Stimulated activated CD4-positive, alpha-beta T cell treated with anti-CD3 and anti-CD28 coated beads, Interleukin-2, amount 100 ng/mL, for 24 hours (primary cell): ENCODE measurements around the gene INSRR.
A peak's percentile ranks its signal among the peaks of the same experiment; 100 is the strongest.

Experiments used
- DNase-seq, 2 donors: peaks; one replicate each; pipeline ENCODE4 v3.0.0-alpha.2; 2020

Gene INSRR

DNA sequence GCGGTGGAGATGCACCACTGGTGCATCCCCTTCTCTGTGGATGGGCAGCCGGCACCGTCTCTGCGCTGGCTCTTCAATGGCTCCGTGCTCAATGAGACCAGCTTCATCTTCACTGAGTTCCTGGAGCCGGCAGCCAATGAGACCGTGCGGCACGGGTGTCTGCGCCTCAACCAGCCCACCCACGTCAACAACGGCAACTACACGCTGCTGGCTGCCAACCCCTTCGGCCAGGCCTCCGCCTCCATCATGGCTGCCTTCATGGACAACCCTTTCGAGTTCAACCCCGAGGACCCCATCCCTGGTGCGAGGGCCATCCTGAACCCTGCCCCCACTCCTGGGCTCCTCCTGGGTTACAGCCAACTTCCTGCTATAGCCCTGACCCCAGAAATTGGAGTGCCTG, 14.7 kb upstream of the INSRR start:
- no peak for DNase-seq

DNA sequence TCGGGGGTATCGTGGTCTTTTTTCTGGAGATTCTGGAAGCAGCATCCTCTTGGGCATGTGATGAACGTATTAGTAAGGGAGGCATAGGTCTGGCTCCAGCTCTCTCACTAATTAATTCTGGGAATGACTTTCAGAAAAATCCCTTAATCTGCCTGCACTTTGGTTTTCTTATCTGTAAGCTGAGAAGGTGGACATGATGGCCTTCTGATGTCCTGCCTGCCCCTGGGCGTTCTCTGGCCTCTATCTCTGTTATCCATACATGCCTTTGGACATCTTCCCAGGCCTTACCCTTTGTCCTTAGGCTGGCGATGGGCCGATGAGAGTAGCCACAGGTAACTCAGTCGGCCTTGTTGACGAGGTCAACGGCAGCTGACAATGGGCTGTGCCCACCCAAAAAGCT, 10.5 kb upstream of the INSRR start:
- no peak for DNase-seq

DNA sequence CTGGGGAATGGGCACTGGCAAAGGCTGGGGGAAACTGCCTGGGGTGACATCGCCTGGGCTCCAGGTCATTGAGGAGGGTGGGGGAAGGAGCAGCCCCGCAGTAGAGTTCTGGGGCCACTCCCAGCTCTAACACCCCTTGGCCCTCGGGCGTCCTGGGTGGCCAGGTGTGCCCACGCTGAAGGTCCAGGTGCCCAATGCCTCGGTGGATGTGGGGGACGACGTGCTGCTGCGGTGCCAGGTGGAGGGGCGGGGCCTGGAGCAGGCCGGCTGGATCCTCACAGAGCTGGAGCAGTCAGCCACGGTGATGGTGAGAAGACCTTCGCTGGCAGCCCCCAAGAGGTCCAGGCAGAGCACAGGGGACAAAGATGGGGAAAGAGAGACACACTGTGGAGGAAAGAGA, 9.4 kb upstream of the INSRR start:
- no peak for DNase-seq

DNA sequence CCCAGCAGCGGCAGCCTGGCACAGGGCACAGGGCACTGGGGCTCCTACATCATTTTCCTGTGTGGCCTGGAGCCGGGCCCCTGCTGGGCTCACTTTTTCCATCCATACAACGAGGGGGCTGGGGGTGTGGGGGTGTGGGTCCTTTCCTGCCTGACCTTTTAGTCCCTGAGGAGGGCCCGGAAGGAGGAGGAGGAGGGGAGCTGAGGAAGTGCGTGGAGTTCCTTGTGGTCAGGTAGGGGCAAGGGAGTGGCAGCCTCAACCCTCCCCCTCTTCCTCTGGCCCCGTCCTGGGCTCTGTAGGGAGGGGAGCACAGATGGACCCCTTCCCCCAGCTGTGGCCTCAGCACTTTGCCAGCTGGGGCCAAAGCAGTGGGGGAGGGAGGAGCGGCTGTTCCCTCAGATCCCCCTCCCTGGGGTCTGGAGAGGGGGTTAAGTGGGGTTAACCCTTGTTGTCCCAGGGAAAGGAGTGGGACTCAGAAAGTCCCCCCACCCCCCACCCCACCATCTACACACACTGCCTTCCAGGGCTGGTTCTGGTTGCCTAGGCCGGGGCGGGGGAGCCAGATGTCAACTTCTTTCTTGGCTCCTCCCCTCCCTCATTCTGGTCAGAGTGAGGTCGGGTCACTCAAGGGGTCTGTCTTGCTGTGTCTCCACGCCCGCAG, 7.5 kb upstream of the INSRR start:
- DNase-seq, result no peak

DNA sequence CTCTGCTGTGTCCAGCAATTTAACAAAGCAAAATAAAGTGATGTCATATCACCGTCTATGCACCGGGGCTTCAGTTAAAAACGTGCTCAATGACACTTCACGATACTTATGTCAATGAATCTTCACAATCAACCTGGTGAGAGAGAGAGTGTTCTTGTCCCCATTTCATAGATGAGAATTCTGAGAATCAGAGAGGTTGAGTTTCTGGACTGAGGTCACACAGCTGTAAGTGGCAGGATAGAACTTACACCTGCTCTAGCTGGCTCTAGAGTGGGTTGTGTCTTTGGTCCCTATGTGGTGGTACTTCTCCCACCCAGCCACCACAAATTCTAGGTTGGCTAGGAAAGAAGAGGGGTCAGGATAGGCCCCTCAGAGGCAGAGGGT, 6.9 kb upstream of the INSRR start:
- no peak for DNase-seq

DNA sequence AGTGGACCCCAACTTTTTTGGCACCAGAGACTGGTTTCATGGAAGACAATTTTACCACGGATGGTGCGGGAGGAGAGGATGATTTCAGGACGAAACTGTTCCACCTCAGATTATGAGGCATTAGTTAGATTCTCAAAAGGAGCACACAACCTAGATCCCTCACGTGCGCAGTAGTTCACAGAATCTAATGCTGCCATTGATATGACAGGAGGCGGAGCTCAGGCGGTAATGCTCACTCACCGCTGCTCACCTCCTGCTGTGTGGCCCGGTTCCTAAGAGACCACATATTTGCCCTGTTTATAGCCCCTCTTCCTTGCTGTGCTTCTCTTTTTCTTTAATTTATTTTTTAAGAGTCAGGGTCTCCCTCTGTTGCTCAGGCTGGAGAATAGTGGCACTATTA, 6.3 kb upstream of the INSRR start:
- no peak for DNase-seq

DNA sequence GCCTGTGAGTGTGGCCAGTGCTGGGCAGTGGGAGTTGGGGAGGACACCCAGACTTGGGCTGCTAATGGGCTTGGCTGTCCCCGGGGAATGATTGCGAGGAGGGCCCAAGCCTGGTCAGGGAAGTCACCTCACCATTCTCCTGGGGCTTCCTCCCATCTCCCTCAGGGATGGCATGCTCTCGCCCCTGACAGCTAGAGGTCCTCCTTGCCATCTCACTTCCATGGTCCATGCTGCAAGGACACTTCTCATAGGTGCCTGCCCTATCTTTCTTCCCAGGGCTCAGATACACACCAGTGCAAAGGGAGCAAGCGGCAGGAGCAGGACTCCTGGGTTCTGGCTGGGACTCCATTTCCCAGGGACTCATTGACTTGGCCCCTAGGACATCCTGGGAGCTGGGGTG, 5.9 kb upstream of the INSRR start:
- DNase-seq, result no peak

DNA sequence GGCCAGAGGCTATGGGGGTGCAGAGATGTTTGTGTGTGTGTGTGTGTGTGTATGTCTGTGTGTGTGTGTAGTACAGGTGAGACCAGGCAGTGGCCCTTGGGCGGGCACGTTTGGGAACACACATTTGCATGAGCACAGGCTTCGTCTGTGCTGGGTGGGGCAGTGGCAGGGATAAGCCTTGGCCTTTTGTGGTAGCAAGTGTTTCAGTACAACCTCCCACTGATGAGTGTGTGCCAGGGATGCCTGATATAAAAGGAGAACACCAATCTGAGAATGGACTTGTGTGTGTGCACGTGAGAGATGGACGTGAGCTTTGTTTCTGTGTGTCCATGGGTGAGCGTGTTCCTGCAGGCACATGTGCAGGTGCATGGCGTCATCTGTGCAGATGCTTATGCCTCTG, 4.7 kb upstream of the INSRR start:
- no peak for DNase-seq

DNA sequence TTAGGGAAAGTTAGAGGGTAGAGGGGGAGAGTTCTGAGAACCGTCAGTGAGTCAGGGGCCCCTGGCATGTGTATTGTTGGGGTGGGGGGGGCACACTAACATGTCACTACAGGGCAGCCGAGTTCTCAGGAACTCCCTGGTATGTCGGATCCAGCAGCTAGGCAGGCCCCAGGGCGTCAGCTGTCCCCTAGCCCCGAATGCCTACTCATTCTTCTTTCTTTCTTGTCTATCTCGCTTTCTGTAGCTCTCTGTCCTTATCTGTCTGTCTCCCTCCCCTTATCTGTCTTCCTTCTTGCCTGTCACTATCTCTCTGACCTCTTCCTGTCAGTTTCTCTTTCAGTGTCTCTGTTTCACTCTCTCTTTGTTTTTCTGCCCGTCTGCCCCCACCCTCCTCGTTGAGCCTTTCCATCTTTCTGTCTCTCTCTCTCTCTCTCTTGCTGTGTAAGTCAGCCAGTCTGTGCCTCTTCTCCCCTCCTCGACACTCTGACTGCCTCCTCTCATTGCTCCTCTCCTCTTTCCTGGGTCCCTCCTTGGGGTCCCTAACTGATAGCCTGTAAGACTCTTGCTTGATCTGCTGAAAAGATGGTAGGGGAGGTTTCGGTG, 4.2 kb upstream of the INSRR start:
- peak in 1 of 2 donors; percentile 32 for DNase-seq

DNA sequence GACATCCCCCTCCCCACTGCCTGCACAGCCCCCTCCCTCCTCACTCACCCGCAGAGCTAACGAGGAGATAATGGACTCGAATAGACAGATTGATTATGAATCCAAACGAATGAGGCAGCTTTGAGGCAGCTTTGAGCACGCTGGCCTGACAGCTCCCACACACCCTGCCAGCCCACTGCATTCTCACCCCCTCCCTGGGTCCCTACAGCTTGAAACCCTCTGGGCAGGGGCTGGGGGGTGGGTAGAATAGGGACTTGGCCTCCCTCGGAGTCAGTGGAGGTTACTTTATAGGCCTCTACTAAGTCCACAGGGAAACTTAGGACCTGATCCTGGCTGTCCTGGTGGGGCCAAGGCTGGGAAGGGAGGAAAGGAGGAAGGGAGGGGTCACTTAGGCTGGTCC, 3.7 kb upstream of the INSRR start:
- DNase-seq, result no peak

DNA sequence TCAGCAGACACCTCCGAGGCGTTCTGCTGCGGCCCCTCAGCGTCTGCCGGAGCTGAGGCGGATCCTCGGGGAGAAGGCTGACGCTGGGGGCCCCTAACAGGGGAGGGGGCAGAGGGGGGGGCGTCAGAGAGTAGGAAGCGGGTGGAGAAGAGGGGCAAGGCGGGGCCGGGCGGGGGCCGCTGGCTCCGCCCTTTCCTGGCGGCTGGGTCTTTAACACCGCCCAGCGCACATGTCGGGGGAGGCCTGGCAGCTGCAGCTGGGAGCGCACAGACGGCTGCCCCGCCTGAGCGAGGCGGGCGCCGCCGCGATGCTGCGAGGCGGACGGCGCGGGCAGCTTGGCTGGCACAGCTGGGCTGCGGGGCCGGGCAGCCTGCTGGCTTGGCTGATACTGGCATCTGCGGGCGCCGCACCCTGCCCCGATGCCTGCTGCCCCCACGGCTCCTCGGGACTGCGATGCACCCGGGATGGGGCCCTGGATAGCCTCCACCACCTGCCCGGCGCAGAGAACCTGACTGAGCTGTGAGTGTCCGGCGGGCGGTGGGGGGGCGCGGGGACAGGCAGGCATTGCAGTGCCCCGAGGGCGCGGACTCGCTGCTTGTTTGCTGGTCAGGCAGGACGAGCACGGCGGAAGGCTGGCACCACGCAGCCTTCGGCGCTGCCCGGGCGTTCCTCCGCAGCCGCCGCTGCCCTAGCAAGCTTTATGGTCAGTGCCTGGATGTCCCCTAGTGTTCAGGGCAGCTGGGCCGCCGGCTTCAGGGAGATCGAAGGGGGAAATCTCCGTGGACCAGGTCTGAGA, 1.9 kb upstream of the INSRR start, which contains the start of gene NTRK1:
TSS of gene NTRK1 (plus strand) at position 238 of the 796 bp plus-strand sequence. CDS start at position 308, 70 bp downstream.
- DNase-seq, result peak; percentile 55 to 59

DNA sequence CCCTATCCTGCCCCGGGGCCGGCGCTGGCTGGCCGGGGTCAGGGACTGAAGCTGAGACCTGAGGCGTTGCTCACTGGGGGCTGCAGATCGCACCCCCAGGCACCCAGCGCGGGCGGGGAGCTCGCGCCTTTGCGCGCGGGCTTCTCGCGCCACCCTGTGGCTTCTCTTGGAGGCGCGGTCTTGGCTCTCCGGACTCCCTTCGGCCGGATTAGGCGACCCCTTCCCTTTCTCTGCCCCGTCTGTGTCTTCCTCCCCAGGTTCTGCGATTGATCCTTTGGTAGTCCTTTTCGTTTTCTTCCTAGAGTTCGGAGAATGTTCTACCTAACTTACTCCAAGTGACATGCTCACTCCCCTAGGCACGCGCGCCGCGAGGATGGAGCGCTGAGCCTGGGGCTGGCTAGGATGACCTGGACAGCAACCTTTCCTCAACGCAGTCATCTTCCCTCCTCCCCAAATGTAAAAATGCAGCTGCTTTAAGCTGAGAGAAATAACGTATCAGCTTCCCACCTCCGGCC, 1.3 kb upstream of the INSRR start:
- DNase-seq, result peak; percentile 67 to 71

DNA sequence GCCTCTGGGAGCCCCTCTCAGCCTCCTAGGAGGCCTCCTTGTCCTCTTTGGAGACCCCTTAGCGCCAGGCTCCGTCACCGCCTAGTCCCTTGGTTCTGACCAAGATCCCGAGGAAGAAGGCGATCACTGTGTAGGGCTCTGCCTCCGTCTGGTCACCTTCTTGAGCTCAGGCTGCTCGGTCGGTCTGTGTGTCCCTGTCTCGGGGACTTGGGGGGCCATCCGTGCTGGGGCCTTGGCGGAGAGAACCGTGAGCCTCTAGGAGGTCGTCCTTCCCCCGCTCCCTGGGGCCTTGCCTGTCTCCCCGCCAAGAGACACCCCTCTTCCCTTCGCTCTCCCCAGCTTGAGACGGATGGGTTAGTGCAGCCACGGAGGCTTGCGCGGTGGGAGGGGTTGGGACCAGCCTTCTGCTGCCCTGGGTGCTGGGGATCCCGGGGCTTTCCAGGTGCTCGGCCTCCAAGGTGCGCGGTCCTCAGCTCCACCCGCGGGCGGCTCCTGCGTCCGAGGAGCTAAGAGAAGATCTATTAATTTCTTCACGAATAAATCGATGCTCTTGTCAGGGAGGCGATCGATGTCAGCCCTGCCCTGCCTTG, 701 bp upstream of the INSRR start:
- peak in 1 of 2 donors; percentile 32 for DNase-seq

DNA sequence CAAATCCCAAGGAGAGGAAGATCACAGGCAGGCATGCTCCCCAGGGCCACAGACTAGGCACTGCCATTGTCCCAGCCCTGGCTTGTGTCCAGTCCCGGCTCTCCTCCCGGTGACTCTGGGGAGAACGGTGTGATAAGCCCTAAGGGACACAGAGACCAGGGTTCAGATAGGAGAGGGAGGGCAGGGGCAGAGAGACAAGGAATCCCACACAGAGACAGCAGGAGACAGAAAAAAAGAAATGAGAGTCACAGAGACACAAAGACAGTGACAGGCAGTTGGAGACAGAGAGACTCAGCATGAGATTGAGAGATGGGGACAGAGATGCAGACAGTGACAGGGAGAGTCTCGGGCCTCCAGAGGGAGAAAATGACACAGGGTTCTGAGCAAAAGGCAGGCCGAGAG, 361 bp downstream of the INSRR start:
- DNase-seq, result no peak

DNA sequence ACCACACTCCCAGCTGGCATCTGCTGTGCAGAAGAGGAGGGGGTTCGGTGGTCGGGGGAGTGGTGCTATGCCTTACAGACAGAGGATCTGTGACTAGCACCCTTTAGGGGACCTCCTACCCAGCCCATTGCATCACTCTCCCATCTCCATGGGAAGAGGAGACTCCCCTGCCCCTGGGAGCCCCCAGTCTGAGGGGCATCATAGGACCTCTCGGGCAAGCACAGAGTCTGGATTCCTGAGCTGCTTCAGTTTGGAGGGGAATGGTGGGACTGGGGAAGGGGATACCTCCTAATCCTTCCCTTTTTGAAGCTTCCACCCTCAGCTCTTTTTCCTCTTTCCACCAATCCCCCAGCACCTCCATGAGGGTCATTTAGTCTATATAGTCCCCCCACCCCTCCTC, 1.4 kb downstream of the INSRR start:
- no peak for DNase-seq

DNA sequence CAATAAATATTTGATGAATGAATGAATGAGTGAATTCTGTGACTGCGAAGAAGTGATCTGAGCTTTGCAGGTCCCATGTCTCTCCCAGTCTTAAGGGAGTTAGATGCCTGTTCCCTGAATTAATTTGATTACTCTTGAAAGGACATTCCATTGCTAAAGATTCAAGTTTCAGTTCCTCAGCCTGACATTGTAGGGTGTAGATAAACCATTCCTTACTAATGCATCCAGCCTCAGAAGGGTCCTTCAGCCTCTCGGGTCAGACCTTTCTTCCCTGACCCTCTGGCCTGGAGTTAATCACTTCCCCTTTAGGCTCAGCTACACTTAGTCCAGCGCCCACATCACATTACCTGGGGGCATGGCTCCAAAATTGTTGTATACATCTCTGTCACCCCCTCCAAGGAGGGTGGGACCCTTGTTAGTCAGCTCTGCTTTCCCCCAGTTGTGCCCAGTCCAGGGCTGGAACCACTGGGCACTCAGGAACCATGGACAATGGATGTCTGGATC, 2.6 kb downstream of the INSRR start:
- DNase-seq, result no peak

DNA sequence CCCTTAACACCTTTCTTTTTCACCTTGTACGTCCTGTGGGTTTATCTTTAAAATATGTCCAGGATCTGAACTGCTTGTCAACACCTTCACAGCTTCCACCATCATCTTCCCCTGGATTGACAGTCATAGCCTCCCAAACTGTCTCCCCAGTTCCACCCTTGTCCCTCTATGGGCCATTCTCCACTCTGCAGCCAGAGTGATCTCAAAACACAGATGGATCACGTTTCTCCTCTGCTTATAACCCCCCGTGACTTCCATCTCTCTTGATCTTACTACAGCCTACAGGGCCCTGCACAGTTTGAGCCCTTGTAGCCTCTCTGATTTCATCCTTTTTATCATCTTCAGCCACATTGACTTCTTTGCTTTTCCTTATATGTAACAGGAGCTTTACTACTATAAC, 4.3 kb downstream of the INSRR start:
- DNase-seq, result no peak

DNA sequence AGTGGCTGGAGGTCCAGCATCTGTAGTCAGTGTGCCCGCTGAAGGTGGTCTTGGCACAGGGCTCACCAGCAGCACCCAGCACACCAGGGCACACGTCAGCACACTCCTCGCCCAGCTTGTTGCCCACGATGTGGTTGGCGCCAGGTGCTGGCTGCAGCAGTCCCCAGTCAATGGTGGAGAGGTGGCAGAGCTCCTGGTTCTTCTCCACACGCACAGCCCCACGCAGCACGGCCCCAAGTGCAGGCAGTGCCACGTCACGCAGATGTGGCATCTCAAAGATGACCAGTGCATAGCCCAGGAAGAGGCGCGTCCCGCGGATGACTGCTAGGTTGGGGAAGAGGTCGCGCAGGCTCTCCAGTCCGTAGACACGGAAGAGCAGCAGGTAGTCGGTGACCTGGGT, 5.2 kb downstream of the INSRR start:
- no peak for DNase-seq

DNA sequence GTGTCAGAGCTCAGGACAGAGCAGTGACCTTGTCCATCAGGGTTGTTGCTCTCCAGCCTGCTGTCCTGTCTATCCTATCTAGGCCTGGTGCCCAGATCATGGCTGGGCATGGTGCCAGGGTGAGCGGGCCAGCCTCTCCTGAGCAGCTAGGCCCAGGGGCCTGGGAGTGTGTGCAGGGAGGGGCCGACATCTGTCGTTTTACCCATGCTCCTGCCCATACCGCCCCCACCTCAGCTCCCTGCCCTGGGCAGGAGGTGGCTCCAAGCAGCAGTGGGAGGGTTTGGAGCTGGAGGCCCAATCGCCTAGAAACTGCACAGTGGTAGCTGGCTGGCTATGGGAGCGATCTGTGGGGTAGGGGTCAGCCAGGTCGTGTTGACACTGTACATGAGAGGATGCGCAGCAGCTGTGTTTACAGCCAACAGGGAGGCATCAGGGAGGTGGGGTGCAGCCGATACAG, 6.5 kb downstream of the INSRR start:
- DNase-seq, result no peak

DNA sequence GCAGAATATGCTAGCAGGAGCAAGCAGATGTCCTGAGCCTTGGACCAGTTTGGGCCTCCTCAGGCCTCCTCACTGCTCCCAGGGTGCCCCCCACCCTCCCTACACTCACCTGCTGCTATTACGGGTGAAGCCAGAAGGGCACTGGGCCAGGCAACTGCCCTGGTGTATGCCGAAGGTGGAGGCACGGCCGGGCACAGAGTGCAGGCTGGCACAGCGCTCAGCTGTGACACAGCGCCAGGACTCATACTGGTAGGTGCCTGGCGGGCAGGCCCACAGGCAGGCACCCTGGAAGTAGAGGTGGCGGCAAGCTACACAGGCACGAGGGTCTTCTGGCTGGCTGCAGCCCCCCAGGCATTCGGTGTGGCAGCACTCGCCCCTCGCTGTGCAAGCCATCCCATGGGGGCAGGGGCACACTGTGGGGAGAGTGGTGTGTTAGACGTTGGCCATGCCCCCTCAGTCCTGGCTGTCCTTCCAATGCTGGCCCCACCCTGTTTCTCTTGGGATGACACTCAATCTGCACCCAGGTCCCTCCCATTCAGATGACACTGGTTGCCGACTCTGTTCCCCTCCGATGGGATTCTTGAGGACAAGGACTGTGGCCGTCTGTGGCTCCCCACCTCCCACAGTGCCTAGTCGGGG, 7.0 kb downstream of the INSRR start:
- DNase-seq, result no peak

DNA sequence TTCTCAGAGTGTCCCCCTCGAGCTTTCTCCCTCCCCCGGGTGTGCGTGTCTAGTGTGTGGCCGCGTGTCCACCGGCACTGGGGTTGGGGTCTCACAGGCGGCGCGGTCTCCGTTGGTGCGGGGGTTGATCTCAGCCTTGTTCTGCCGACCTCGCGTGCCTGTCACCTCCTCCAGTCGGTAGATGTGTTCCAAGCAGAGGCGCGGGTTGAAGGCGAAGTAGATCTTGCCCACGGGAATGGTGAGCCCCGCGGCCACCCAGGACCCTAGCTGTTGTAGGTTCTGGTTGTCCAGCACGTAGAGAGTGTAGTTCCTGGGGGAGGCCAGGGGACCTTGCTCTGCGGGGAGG, 9.8 kb downstream of the INSRR start:
- no peak for DNase-seq

DNA sequence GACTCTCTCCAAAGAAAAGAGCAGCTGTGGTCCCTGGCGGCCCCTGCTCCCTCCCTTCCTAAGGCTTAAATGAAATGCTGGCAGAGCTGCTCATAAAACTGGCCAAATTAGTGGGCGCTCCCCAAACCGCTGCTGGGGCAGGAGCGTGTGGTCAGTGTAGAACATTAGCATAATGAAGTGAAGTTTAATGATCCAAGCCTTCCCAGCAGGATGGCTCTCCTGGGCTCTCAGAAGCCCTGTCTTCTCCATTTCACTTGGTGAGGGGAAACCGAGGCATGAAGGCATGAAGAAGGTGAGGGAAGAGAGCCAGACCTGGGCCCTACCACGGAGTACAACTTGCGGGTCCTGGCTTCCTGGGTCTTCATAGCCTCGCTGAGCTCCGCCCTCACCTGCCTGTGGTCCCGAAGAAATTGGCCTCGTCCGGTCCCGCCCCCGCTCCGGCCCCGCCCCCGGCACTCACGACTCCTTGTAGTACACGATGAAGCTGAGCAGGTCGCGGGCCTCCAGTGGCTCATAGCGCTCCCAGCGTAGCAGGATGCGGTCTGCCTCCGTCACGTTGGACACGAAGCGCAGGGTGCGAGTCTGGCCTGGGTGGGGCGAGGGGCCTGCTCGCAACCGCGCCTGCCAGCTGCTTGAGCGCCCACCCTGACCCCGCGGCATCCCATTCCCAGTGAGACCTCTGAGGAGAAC, 10.3 kb downstream of the INSRR start:
- peak; percentile 54 to 76 for DNase-seq
